ENCODE measurements around the gene EFCC1. TPM values are rescaled to one million over a fixed set of nuclear protein-coding genes. Genes with fewer than 3 reads are reported as not detected.

Gene EFCC1
- polyA plus RNA-seq, 2 of the 4 experiments (the other 2 are of a cell fraction), result 0.04 TPM; not detected in 1

- TF ChIP-seq, protein P1, sequence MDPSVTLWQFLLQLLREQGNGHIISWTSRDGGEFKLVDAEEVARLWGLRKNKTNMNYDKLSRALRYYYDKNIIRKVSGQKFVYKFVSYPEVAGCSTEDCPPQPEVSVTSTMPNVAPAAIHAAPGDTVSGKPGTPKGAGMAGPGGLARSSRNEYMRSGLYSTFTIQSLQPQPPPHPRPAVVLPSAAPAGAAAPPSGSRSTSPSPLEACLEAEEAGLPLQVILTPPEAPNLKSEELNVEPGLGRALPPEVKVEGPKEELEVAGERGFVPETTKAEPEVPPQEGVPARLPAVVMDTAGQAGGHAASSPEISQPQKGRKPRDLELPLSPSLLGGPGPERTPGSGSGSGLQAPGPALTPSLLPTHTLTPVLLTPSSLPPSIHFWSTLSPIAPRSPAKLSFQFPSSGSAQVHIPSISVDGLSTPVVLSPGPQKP (IDR thresholded peaks at IDR 0.05; ENCODE audit: low read depth, low read length), result no peak
- TF ChIP-seq EHMT2 (IDR thresholded peaks at IDR 0.05; ENCODE audit: low read depth), result no peak
- TF ChIP-seq, protein P2, sequence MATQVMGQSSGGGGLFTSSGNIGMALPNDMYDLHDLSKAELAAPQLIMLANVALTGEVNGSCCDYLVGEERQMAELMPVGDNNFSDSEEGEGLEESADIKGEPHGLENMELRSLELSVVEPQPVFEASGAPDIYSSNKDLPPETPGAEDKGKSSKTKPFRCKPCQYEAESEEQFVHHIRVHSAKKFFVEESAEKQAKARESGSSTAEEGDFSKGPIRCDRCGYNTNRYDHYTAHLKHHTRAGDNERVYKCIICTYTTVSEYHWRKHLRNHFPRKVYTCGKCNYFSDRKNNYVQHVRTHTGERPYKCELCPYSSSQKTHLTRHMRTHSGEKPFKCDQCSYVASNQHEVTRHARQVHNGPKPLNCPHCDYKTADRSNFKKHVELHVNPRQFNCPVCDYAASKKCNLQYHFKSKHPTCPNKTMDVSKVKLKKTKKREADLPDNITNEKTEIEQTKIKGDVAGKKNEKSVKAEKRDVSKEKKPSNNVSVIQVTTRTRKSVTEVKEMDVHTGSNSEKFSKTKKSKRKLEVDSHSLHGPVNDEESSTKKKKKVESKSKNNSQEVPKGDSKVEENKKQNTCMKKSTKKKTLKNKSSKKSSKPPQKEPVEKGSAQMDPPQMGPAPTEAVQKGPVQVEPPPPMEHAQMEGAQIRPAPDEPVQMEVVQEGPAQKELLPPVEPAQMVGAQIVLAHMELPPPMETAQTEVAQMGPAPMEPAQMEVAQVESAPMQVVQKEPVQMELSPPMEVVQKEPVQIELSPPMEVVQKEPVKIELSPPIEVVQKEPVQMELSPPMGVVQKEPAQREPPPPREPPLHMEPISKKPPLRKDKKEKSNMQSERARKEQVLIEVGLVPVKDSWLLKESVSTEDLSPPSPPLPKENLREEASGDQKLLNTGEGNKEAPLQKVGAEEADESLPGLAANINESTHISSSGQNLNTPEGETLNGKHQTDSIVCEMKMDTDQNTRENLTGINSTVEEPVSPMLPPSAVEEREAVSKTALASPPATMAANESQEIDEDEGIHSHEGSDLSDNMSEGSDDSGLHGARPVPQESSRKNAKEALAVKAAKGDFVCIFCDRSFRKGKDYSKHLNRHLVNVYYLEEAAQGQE (IDR thresholded peaks at IDR 0.05), result no peak
- no peak for TF ChIP-seq CHD2 (IDR thresholded peaks at IDR 0.05; ENCODE audit: low read length, partially characterized antibody)
- TF ChIP-seq POLR2A (IDR thresholded peaks at IDR 0.05; ENCODE audit: low read length), result no peak
- no peak for TF ChIP-seq TFCP2L1 (CRISPR knock-in tag; IDR thresholded peaks at IDR 0.05)
- no peak for TF ChIP-seq FOSB (CRISPR knock-in tag; IDR thresholded peaks at IDR 0.05)
- no peak for TF ChIP-seq RCOR1 (IDR thresholded peaks at IDR 0.05; ENCODE audit: low read depth, low read length)
Measured at GRCh38 chr3:129005526-129006303, 4.6 kb downstream of the EFCC1 start.

DNA sequence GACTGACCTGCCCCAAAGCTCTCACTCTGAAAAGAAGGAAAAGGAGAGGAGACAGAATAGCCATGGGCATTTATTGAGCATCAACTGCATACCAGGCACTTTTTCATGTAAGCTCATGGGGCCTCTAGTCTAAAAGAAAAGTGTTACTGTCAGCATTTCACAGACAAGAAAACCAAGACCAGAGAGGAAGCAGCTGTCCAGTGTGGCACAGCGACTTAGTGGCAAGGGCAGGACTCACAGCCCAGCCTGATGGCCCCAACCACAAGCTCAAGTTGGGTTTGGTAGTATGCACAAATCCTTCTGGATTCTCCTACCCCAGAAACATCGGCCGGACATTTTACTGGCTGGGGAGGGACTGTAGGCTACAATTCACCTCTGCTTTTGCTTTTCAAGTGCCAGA, 5.8 kb downstream of the EFCC1 start:
- H3K4me3 ChIP-seq, result no peak overlapping the region
- no peak overlapping the region for H3K4me2 ChIP-seq
- CTCF ChIA-PET, result interaction anchor here (0.9 to 1.2 kb wide), 2 partner anchors 10 to 46 kb away, joined by 3 to 5 read pairs; no protein-coding TSS in a partner anchor
- ATAC-seq (no peak), DNase-seq (ENCODE audit: low read depth in 1 of 2, low spot score in 1 of 2) (no peak), FAIRE-seq (no peak)
- H3K4me1 ChIP-seq, result no peaks in the 10 kb centered on the region
- TF ChIP-seq FOSB (CRISPR knock-in tag; IDR thresholded peaks at IDR 0.05) (no peak), MAFK (IDR thresholded peaks at IDR 0.05; ENCODE audit: partially characterized antibody) (peak; percentile 50)
- POLR2A ChIA-PET, result no interaction called here
- no peak overlapping the region for H3K27ac ChIP-seq
- H3K9me3 ChIP-seq, result no peaks in the 10 kb centered on the region
- 70% methylated on average over 2 of the region's 3 CpGs for WGBS (ENCODE audit: missing lambda C conversion rate)

More at GRCh38 chr3:129005526-129006303, 4.6 kb downstream of the EFCC1 start:
- Histone ChIP-seq H3K27ac (no peak overlapping the region), H3K4me2 (no peak overlapping the region), H3K4me1 (no peaks in the 10 kb centered on the region), H3K9me3 (no peaks in the 10 kb centered on the region), H3K4me3 (no peak overlapping the region)
- WGBS (ENCODE audit: missing lambda C conversion rate), result 90% methylated on average over 4 of the region's 4 CpGs
- no peak for DNase-seq (ENCODE audit: low read depth in 1 of 2, low spot score in 1 of 2)
- ChIA-PET POLR2A (no interaction called here), CTCF (interaction anchor here (1.4 kb wide), 1 partner anchor 21 kb away, joined by 4 read pairs; no protein-coding TSS in a partner anchor)
- FAIRE-seq, result no peak
- ATAC-seq, result no peak

DNA sequence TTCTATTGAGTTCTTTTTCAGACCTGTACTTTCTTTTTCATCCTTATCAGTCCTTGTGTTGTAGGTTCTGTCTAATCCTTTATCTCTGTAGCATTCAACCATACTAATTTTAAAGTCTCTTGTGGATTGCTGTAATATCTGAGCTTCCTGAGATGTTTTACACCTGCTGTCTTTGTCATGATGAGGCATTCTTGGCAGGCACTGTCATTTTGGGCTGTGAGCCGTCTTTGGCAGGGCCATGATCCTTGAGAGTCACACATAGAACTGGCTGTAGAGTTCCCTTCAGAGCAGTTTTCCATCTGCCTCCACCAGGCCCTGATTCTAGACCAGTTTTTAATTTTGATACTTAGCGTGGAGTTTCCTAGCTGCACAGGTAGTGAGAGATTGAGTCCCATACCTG, 6.7 kb downstream of the EFCC1 start:
- TF ChIP-seq JUNB (IDR thresholded peaks at IDR 0.05) (no peak), ESRRA (IDR thresholded peaks at IDR 0.05; ENCODE audit: borderline replicate concordance, low read length) (no peak), KDM1A (IDR thresholded peaks at IDR 0.05; ENCODE audit: low read depth) (no peak), CHD4 (IDR thresholded peaks at IDR 0.05; ENCODE audit: borderline replicate concordance) (no peak), HOXB5 (CRISPR knock-in tag; IDR thresholded peaks at IDR 0.05) (no peak), TFCP2L1 (CRISPR knock-in tag; IDR thresholded peaks at IDR 0.05) (no peak), NFE2L2 (conservative IDR thresholded peaks at IDR 0.05; ENCODE audit: low read length) (no peak), GATA3 (IDR thresholded peaks at IDR 0.05; ENCODE audit: borderline replicate concordance) (no peak), NPAS2 (CRISPR knock-in tag; IDR thresholded peaks at IDR 0.05; ENCODE audit: borderline replicate concordance) (no peak), TP53 (CRISPR knock-in tag; IDR thresholded peaks at IDR 0.05) (no peak), ZNF302 (CRISPR knock-in tag; IDR thresholded peaks at IDR 0.05) (no peak), KDM5A (IDR thresholded peaks at IDR 0.05) (no peak), ZC3H11A (IDR thresholded peaks at IDR 0.05) (no peak), EHF (CRISPR knock-in tag; IDR thresholded peaks at IDR 0.05) (no peak), RFX5 (IDR thresholded peaks at IDR 0.05) (no peak), HOXA7 (CRISPR knock-in tag; IDR thresholded peaks at IDR 0.05) (no peak), PHF8 (IDR thresholded peaks at IDR 0.05; ENCODE audit: borderline replicate concordance, low read depth) (no peak), SREBF2 (IDR thresholded peaks at IDR 0.05) (no peak), CTCF (IDR thresholded peaks at IDR 0.05) (no peak)
- WGBS (ENCODE audit: missing lambda C conversion rate), result 72% methylated on average over 2 of the region's 2 CpGs
- CTCF ChIA-PET, result interaction anchor here (0.7 to 1.2 kb wide), 3 partner anchors 9 to 45 kb away, joined by 3 to 5 read pairs (median 3); no protein-coding TSS in a partner anchor
- no peaks in the 10 kb centered on the region for H3K4me1 ChIP-seq
- H3K4me2 ChIP-seq, result no peak overlapping the region
- DNase-seq (ENCODE audit: low read depth in 1 of 2, low spot score in 1 of 2), result no peak
- POLR2A ChIA-PET, result no interaction called here
- H3K4me3 ChIP-seq, result no peak overlapping the region
- ATAC-seq, result no peak
- FAIRE-seq, result no peak
- no peak overlapping the region for H3K27ac ChIP-seq
- no peaks in the 10 kb centered on the region for H3K9me3 ChIP-seq
